Transverse colon (tissue), 4 donors: ENCODE data around the gene HDAC4. TPM values are rescaled to one million over a fixed set of nuclear protein-coding genes. Genes with fewer than 3 reads are reported as not detected.

Experiments used
- DNase-seq: peaks from one replicate; pipeline ENCODE4 v3.0.0-alpha.2; 2019
- H3K27ac ChIP-seq, 4 donors: fragments of 200-600 bp; sonication (generic); 2 replicates each; pipeline ENCODE4 v1.5.1; 2016 to 2018; ENCODE audit warnings: inconsistent platforms in 4 of 4
- H3K27me3 ChIP-seq: fragments of 200-600 bp; sonication (generic); 2 replicates; pipeline ENCODE4 v1.5.1; 2017; ENCODE audit warnings: inconsistent platforms
- H3K36me3 ChIP-seq, 4 donors: fragments of 200-600 bp; sonication (generic); 2 replicates each; pipeline ENCODE4 v1.5.1; 2017 to 2019; ENCODE audit warnings: inconsistent platforms in 4 of 4
- H3K4me1 ChIP-seq, 4 donors: fragments of 200-600 bp; sonication (generic); 2 replicates each; pipeline ENCODE4 v1.5.1; 2017 to 2020; ENCODE audit warnings: inconsistent platforms in 4 of 4
- H3K4me3 ChIP-seq, 4 donors: fragments of 200-600 bp; sonication (generic); 1 replicate in 1 of 4; 2 replicates in 3 of 4; pipeline versions ENCODE4 v1.5.1 to v1.6.1; 2017 to 2019; ENCODE audit warnings: inconsistent platforms in 4 of 4
- H3K9me3 ChIP-seq, 2 donors: fragments of 200-600 bp; sonication (generic); 2 replicates each; pipeline ENCODE4 v1.5.1; 2017 to 2019; ENCODE audit warnings: inconsistent platforms in 2 of 2
- CTCF ChIP-seq, 5 experiments: fragments of 200-600 bp in 3 of 5; fragments of 450-650 bp in 2 of 5; sonication (generic) in 3 of 5; IDR thresholded peaks; 1 replicate in 2 of 5; 2 replicates in 3 of 5; pipeline ENCODE4 v1.5.1; 2016 to 2017; ENCODE audit warnings: antibody characterized with exemption in 5 of 5, inconsistent platforms in 3 of 5, mild to moderate bottlenecking in 2 of 5, moderate library complexity in 1 of 5
- EP300 ChIP-seq: sonication (generic); formaldehyde crosslinking; IDR thresholded peaks from one replicate; pipeline ENCODE4 v1.6.1; 2017; ENCODE audit warnings: antibody characterized with exemption, low read depth
- POLR2A ChIP-seq: fragments of 450-650 bp; IDR thresholded peaks from one replicate; pipeline ENCODE4 v1.6.1; 2016; ENCODE audit warnings: antibody characterized with exemption, mild to moderate bottlenecking, moderate library complexity
- POLR2AphosphoS5 ChIP-seq, 3 donors: sonication (generic); formaldehyde crosslinking; IDR thresholded peaks; one replicate each; pipeline ENCODE4 v1.6.1; 2016; ENCODE audit warnings: antibody characterized with exemption in 3 of 3
- WGBS, 2 donors: methylation state at CpG; one replicate each; pipeline ENCODE4 v1.1.5; 2018; ENCODE audit warnings: low coverage in 1 of 2; 5-methylcytosine and 5-hydroxymethylcytosine counted together
- in situ Hi-C, 4 donors: fragments of 200-750 bp; cut with MboI; loops; one replicate each; pipeline versions ENCODE4 v1.15.0 to v1.15.1; 2017; ENCODE audit warnings: low sequenced_read_pairs in 3 of 4, low pct_ligation_motif_present in 1 of 4, low pct_unique_long_range_greater_than_20kb in 1 of 4
- intact Hi-C: fragments of 100-400 bp; cut with DNase I; formaldehyde crosslinking; loops from one replicate; pipeline ENCODE4 v1.15.1; 2023; ENCODE audit warnings: low total_unique reads
- small RNA-seq, 4 donors: library from RNA; depleted of rRNA; stranded (forward); fragments of <200 nt; gene quantifications; one replicate each; pipeline ENCODE3, GENCODE V24; 2016
- total RNA-seq, 4 donors: library from RNA; depleted of rRNA; stranded (reverse); fragments of >200 nt; gene quantifications; one replicate each; pipeline ENCODE4 v1.1.0, GENCODE V29; 2016

Gene HDAC4
- total RNA-seq, 4 donors from 2014 or later, result 33.9 to 192 (median 112) TPM

- TF ChIP-seq EP300, result no peak
- TF ChIP-seq POLR2A, result no peak
- no peak for TF ChIP-seq CTCF (IDR thresholded peaks at IDR 0.05)
- no peak for TF ChIP-seq POLR2AphosphoS5 (IDR thresholded peaks at IDR 0.05)
- in situ Hi-C loops, result no loop called here
- DNase-seq, result no peak
- H3K9me3 ChIP-seq, result no peaks in the 10 kb centered on the region
- peaks cover 5% of the 10 kb centered on the region for H3K27me3 ChIP-seq
- no peak overlapping the region for H3K4me3 ChIP-seq
- intact Hi-C loops, result no loop called here
- H3K27ac ChIP-seq, result no peak overlapping the region
- peaks cover 0 to 7% (median 5%) of the 10 kb centered on the region in 4 donors for H3K4me1 ChIP-seq
- whole genome bisulfite sequencing, 2 donors, result 84 to 89% methylated on average over 6 to 12 of the region's 12 CpGs
- H3K36me3 ChIP-seq, result no peaks in the 10 kb centered on the region
Measured at GRCh38 chr2:239000500-239001073, 400.2 kb downstream of the HDAC4 start.

GRCh38 chr2:239000089-239000488 lies 400.7 kb downstream of the HDAC4 start:
- H3K27me3 ChIP-seq, result peaks cover under 1% of the 10 kb centered on the region
- in situ Hi-C loops, result no loop called here
- no peaks in the 10 kb centered on the region for H3K36me3 ChIP-seq
- peaks cover 0 to 7% (median 5%) of the 10 kb centered on the region in 4 donors for H3K4me1 ChIP-seq
- WGBS, 2 donors, result 97% methylated on average over 6 of the region's 6 CpGs; no CpG with 5 or more reads in 1 of the 2 donors
- no peak for DNase-seq
- TF ChIP-seq EP300, result no peak
- no peak for TF ChIP-seq POLR2AphosphoS5 (IDR thresholded peaks at IDR 0.05)
- no peak for TF ChIP-seq POLR2A
- no peak for TF ChIP-seq CTCF (IDR thresholded peaks at IDR 0.05)
- intact Hi-C loops, result no loop called here
- H3K4me3 ChIP-seq, result no peak overlapping the region
- no peak overlapping the region for H3K27ac ChIP-seq
- no peaks in the 10 kb centered on the region for H3K9me3 ChIP-seq

- peaks cover 0 to 7% (median 5%) of the 10 kb centered on the region in 4 donors for H3K4me1 ChIP-seq
- intact Hi-C loops, result no loop called here
- H3K27ac ChIP-seq, result peak overlapping the region in 2 of 4 donors; percentile 37 to 41
- TF ChIP-seq POLR2AphosphoS5 (IDR thresholded peaks at IDR 0.05) (no peak), POLR2A (no peak)
- WGBS, 2 donors, result 62 to 82% methylated on average over 7 to 10 of the region's 10 CpGs
- in situ Hi-C loops, result no loop called here
- DNase-seq, result no peak
- H3K4me3 ChIP-seq, result no peak overlapping the region
- no peaks in the 10 kb centered on the region for H3K36me3 ChIP-seq
- H3K27me3 ChIP-seq, result no peaks in the 10 kb centered on the region
- H3K9me3 ChIP-seq, result peaks cover 0 to 3% of the 10 kb centered on the region in 2 donors
Measured at GRCh38 chr2:238999291-238999741, 401.5 kb downstream of the HDAC4 start.

- Histone ChIP-seq H3K4me1 (peaks cover 0 to 7% (median 5%) of the 10 kb centered on the region in 4 donors), H3K27ac (peak overlapping the region in 2 of 4 donors; percentile 37 to 41), H3K4me3 (no peak overlapping the region), H3K36me3 (no peaks in the 10 kb centered on the region), H3K9me3 (peaks cover 0 to 3% of the 10 kb centered on the region in 2 donors), H3K27me3 (no peaks in the 10 kb centered on the region)
- DNase-seq, result no peak
- intact Hi-C loops (no loop called here), in situ Hi-C loops (no loop called here)
- 62 to 100% methylated on average over 1 to 6 of the region's 6 CpGs for WGBS, 2 donors
- TF ChIP-seq EP300 (no peak), CTCF (IDR thresholded peaks at IDR 0.05) (no peak), POLR2AphosphoS5 (IDR thresholded peaks at IDR 0.05) (no peak), POLR2A (no peak)
Measured at GRCh38 chr2:238998801-238999200, 402.0 kb downstream of the HDAC4 start.

Small RNAs within 50 kb of the gene (small RNA-seq; reads per million reads assigned to genes)
- gene MIR2467, result 0.24 to 5.8 (median 0.40) reads per million in 4 donors
- gene MIR4269, result 0 reads per million in 4 donors
- gene MIR4440, result 0 reads per million in 4 donors
- gene MIR4441, result 0 reads per million in 4 donors
